ENCODE data around the gene PDE2A.

PDE2A gene

DNA sequence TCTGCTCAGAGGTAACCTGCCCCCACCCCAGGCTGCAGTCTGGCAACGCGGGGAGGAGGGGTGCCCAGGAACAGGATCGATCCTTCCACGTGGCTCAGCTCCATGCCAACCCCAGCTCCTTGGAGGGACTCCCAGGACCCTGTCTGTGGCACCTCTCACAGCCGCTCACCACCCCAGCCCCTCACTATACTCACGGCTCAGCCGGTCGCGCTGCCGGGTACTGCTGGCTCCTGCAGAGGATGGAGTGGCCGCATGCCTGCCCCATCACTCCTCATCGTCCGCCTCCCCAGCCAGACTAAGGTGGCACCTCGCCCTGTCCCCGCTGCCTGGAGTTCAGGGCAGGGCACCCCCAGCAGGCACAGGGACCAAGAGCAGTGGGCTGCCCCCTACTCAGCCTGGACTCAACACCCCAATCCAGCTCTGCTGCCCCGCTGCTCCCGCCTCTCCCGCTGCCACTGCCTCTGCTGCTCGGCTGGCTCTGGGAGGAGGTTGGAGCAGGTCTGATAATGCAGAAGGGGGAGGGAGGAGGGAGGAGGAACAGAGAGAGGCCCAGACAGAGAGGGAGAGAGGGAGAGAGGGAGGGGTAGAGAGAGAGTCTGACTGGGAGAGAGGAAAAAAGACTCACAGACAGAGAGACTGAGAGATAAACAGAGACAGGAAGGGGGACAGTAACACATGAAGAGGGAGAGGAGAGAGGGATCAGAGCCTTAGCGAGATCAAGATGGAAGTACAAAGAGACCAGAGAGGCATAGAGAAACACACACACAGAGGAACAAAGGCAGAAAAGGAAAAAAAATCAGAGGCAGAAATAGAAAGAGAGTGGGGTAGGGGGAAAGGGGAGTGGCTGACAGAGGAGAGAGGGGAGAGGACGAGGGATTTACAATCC is at the start of gene PDE2A:
TSS of gene PDE2A (minus strand) at position 480 of the 886 bp plus-strand sequence. CDS start at position 265, 215 bp downstream.
- DNase-seq (ENCODE audit: low read depth) = no peak
- Histone ChIP-seq H3K36me3 (ENCODE audit: control insufficient read depth, insufficient read depth, low read length, severe bottlenecking) (no peaks in the 10 kb centered on the region), H3K27me3 (replicated peaks; ENCODE audit: control insufficient read depth, insufficient read depth, low read length) (peaks cover 91% of the 10 kb centered on the region), H3K9me3 (ENCODE audit: control insufficient read depth, low read length) (no peaks in the 10 kb centered on the region), H3K4me3 (ENCODE audit: low read length) (no peak within 1 kb of the TSS), H3K9ac (ENCODE audit: low read length) (no peak within 1 kb of the TSS), H3K4me1 (ENCODE audit: control insufficient read depth, insufficient read depth, low read length) (no peaks in the 10 kb centered on the region)

GRCh38 chr11:72723508-72723907 is 49.3 kb upstream of the PDE2A start:
- Histone ChIP-seq H3K4me3 (ENCODE audit: low read length) (no peak overlapping the region), H3K27me3 (replicated peaks; ENCODE audit: control insufficient read depth, insufficient read depth, low read length) (no peaks in the 10 kb centered on the region), H3K4me1 (ENCODE audit: control insufficient read depth, insufficient read depth, low read length) (peaks cover 52% of the 10 kb centered on the region), H3K9ac (ENCODE audit: low read length) (no peak overlapping the region), H3K36me3 (ENCODE audit: control insufficient read depth, insufficient read depth, low read length, severe bottlenecking) (peaks cover 5% of the 10 kb centered on the region), H3K9me3 (ENCODE audit: control insufficient read depth, low read length) (no peaks in the 10 kb centered on the region)
- DNase-seq (ENCODE audit: low read depth) = no peak

DNA sequence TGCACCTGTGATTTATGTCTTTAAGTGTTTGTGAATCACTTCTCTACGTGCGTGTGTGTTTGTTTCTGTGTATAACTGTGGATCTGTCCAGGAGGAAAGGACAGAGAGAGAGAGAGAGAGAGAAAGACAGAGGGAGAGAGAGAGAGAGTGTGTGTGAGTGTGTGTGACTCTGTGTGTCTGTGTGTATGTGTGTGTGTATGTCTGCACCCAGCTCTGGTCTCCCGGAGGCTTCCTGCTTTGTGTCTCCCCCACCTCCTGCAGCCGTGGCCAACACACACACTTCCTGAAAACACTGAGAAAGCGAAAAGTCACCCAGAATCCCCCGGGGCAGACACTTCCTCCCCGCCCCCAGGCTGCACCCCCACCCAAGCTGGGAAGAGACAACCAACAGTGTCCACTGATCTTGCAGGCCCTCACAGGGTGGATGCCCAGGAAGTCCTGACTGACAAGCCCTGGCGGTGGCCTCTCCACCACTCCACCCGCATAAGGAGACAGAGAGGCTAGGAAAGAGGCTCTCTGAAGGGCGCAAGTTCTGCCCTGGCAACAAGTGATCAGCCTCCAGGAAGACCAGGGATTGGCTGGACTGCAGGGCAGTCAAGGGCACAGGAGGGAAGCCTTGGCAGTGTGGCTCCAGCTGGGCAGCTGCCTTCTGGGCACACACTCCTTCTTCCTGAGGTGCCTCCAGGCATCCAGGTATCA is 48.0 kb upstream of the PDE2A start:
- peak overlapping the region; percentile 93 for H3K4me3 ChIP-seq (ENCODE audit: low read length)
- H3K27me3 ChIP-seq (replicated peaks; ENCODE audit: control insufficient read depth, insufficient read depth, low read length) = no peaks in the 10 kb centered on the region
- DNase-seq (ENCODE audit: low read depth) = peak; percentile 95
- H3K9ac ChIP-seq (ENCODE audit: low read length) = peak overlapping the region; percentile 96
- peaks cover 48% of the 10 kb centered on the region for H3K4me1 ChIP-seq (ENCODE audit: control insufficient read depth, insufficient read depth, low read length)
- H3K9me3 ChIP-seq (ENCODE audit: control insufficient read depth, low read length) = no peaks in the 10 kb centered on the region
- peaks cover 12% of the 10 kb centered on the region for H3K36me3 ChIP-seq (ENCODE audit: control insufficient read depth, insufficient read depth, low read length, severe bottlenecking)

DNA sequence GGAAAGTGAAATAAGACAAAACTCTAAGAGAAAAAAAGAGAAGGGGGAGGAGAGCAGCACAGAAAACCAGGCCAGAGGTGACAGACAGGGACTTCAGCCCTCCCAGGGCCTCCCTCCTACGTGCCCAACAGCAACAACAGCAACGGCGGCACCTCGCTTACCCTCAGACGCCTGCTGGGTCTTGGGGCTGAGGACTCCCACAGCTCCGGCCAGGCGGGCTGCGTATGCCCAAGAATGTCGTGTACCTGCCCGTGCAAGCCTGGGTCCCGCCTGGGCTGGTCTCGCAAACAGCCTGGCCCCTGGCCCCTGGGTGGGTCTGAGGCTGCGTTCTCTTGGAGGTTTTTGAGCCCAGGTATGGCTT is 47.4 kb upstream of the PDE2A start:
- no peaks in the 10 kb centered on the region for H3K9me3 ChIP-seq (ENCODE audit: control insufficient read depth, low read length)
- H3K4me3 ChIP-seq (ENCODE audit: low read length) = peak overlapping the region; percentile 93
- H3K9ac ChIP-seq (ENCODE audit: low read length) = peak overlapping the region; percentile 96
- peaks cover 48% of the 10 kb centered on the region for H3K4me1 ChIP-seq (ENCODE audit: control insufficient read depth, insufficient read depth, low read length)
- DNase-seq (ENCODE audit: low read depth) = peak; percentile 52
- no peaks in the 10 kb centered on the region for H3K27me3 ChIP-seq (replicated peaks; ENCODE audit: control insufficient read depth, insufficient read depth, low read length)
- H3K36me3 ChIP-seq (ENCODE audit: control insufficient read depth, insufficient read depth, low read length, severe bottlenecking) = peaks cover 17% of the 10 kb centered on the region

- Histone ChIP-seq H3K4me3 (ENCODE audit: low read length) (peak overlapping the region; percentile 93), H3K9ac (ENCODE audit: low read length) (peak overlapping the region; percentile 96), H3K36me3 (ENCODE audit: control insufficient read depth, insufficient read depth, low read length, severe bottlenecking) (peaks cover 21% of the 10 kb centered on the region), H3K4me1 (ENCODE audit: control insufficient read depth, insufficient read depth, low read length) (peaks cover 48% of the 10 kb centered on the region), H3K27me3 (replicated peaks; ENCODE audit: control insufficient read depth, insufficient read depth, low read length) (no peaks in the 10 kb centered on the region), H3K9me3 (ENCODE audit: control insufficient read depth, low read length) (no peaks in the 10 kb centered on the region)
- DNase-seq (ENCODE audit: low read depth) = no peak
These were observed 47.1 kb upstream of the PDE2A start for GRCh38 chr11:72721276-72721675.

- Histone ChIP-seq H3K4me1 (ENCODE audit: control insufficient read depth, insufficient read depth, low read length) (peaks cover 48% of the 10 kb centered on the region), H3K36me3 (ENCODE audit: control insufficient read depth, insufficient read depth, low read length, severe bottlenecking) (peaks cover 23% of the 10 kb centered on the region), H3K9ac (ENCODE audit: low read length) (peak overlapping the region; percentile 96), H3K9me3 (ENCODE audit: control insufficient read depth, low read length) (no peaks in the 10 kb centered on the region), H3K27me3 (replicated peaks; ENCODE audit: control insufficient read depth, insufficient read depth, low read length) (no peaks in the 10 kb centered on the region), H3K4me3 (ENCODE audit: low read length) (peak overlapping the region; percentile 93)
- no peak for DNase-seq (ENCODE audit: low read depth)
These were observed 46.6 kb upstream of the PDE2A start for GRCh38 chr11:72720784-72721183.

GRCh38 chr11:72720047-72720446 is 45.8 kb upstream of the PDE2A start:
- H3K4me1 ChIP-seq (ENCODE audit: control insufficient read depth, insufficient read depth, low read length) = peaks cover 48% of the 10 kb centered on the region
- no peaks in the 10 kb centered on the region for H3K27me3 ChIP-seq (replicated peaks; ENCODE audit: control insufficient read depth, insufficient read depth, low read length)
- peaks cover 23% of the 10 kb centered on the region for H3K36me3 ChIP-seq (ENCODE audit: control insufficient read depth, insufficient read depth, low read length, severe bottlenecking)
- H3K9ac ChIP-seq (ENCODE audit: low read length) = peak overlapping the region; percentile 96
- no peaks in the 10 kb centered on the region for H3K9me3 ChIP-seq (ENCODE audit: control insufficient read depth, low read length)
- no peak for DNase-seq (ENCODE audit: low read depth)
- H3K4me3 ChIP-seq (ENCODE audit: low read length) = peak overlapping the region; percentile 93

GRCh38 chr11:72719551-72719950 is 45.3 kb upstream of the PDE2A start:
- Histone ChIP-seq H3K27me3 (replicated peaks; ENCODE audit: control insufficient read depth, insufficient read depth, low read length) (no peaks in the 10 kb centered on the region), H3K9me3 (ENCODE audit: control insufficient read depth, low read length) (no peaks in the 10 kb centered on the region), H3K36me3 (ENCODE audit: control insufficient read depth, insufficient read depth, low read length, severe bottlenecking) (peaks cover 23% of the 10 kb centered on the region), H3K4me3 (ENCODE audit: low read length) (peak overlapping the region; percentile 93), H3K4me1 (ENCODE audit: control insufficient read depth, insufficient read depth, low read length) (peaks cover 48% of the 10 kb centered on the region), H3K9ac (ENCODE audit: low read length) (peak overlapping the region; percentile 96)
- DNase-seq (ENCODE audit: low read depth) = no peak

- H3K27me3 ChIP-seq (replicated peaks; ENCODE audit: control insufficient read depth, insufficient read depth, low read length) = no peaks in the 10 kb centered on the region
- H3K4me1 ChIP-seq (ENCODE audit: control insufficient read depth, insufficient read depth, low read length) = peaks cover 48% of the 10 kb centered on the region
- peaks cover 23% of the 10 kb centered on the region for H3K36me3 ChIP-seq (ENCODE audit: control insufficient read depth, insufficient read depth, low read length, severe bottlenecking)
- peak overlapping the region; percentile 28 for H3K9ac ChIP-seq (ENCODE audit: low read length)
- peak overlapping the region; percentile 93 for H3K4me3 ChIP-seq (ENCODE audit: low read length)
- H3K9me3 ChIP-seq (ENCODE audit: control insufficient read depth, low read length) = no peaks in the 10 kb centered on the region
- DNase-seq (ENCODE audit: low read depth) = no peak
These were observed 44.9 kb upstream of the PDE2A start for GRCh38 chr11:72719144-72719543.

DNA sequence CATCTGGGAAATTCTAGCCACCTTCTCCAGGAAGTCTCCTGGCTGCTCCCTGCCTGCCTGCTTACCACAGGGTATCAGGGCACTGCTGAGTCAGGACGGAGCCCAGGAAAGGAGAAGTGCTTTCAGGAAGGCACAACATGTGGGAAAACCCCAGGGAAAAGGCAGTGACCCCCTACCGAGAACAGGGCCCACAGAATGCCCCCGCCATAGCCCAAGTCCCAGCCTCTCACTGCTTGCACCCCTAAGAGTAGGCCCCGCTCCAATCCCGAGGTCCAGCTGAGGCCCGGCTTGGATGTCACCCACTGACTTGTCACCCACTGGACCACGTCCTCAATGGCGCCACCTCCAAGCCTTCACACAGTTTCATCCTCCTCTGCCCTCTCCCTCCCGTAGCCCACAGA is 43.9 kb upstream of the PDE2A start:
- Histone ChIP-seq H3K27me3 (replicated peaks; ENCODE audit: control insufficient read depth, insufficient read depth, low read length) (no peaks in the 10 kb centered on the region), H3K9ac (ENCODE audit: low read length) (no peak overlapping the region), H3K4me1 (ENCODE audit: control insufficient read depth, insufficient read depth, low read length) (peaks cover 39% of the 10 kb centered on the region), H3K4me3 (ENCODE audit: low read length) (no peak overlapping the region), H3K9me3 (ENCODE audit: control insufficient read depth, low read length) (no peaks in the 10 kb centered on the region), H3K36me3 (ENCODE audit: control insufficient read depth, insufficient read depth, low read length, severe bottlenecking) (peaks cover 23% of the 10 kb centered on the region)
- no peak for DNase-seq (ENCODE audit: low read depth)

GRCh38 chr11:72716788-72717435 is 42.7 kb upstream of the PDE2A start:
- no peak overlapping the region for H3K4me3 ChIP-seq (ENCODE audit: low read length)

More at GRCh38 chr11:72716788-72717435, 42.7 kb upstream of the PDE2A start:
- Histone ChIP-seq H3K4me1 (ENCODE audit: control insufficient read depth, insufficient read depth, low read length) (peaks cover 40% of the 10 kb centered on the region), H3K9me3 (ENCODE audit: control insufficient read depth, low read length) (no peaks in the 10 kb centered on the region), H3K36me3 (ENCODE audit: control insufficient read depth, insufficient read depth, low read length, severe bottlenecking) (peaks cover 23% of the 10 kb centered on the region), H3K27me3 (replicated peaks; ENCODE audit: control insufficient read depth, insufficient read depth, low read length) (no peaks in the 10 kb centered on the region), H3K9ac (ENCODE audit: low read length) (no peak overlapping the region)
- DNase-seq (ENCODE audit: low read depth) = no peak
